RKO (cell line): ENCODE measurements around the gene RAP2A.

Experiments used
- DNase-seq: peaks from one replicate; pipeline ENCODE4 v3.0.0-alpha.2; 2016; ENCODE audit warnings: low spot score

RAP2A gene

DNA sequence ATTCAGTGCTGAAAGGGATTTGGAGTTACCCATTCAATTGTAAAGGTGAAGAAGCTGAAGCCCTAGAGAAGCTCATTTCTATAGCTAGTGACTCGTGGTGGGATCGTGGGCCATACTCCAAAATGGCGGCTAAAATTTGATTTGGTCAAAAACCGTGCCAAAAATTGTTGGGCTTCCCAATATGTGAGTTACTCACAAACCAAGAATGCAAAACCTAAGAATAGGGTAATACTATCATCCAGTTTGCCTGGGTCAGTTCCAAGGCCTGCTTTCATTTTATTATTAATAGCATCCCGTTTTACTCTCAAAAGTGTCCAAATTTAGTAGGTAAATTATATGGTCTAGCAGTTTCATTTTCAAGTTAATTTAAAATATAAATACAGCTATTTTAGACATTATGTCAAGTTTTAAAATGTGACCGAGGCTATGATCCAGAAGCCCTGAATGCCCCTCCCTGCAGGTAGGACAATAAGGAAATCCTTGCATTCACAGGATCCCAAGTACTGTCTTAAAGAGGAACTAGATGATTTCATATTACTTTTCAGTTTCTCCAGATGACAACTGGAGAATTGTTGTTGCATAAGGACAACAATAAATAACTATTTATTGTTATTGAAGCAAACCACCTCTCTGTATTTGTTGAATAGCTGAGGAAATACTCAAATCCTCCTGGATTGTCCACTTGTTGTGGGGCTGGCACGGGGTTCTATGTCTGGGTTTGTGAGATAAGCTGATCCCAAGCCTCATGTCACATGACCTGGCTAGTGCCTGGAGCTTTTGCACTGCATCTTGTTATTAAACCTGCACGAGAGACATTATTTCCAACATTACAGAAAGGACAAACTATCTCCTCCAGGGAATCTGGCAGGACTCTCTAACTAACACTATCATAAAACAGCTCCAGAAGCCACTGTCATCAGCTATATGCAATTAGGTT lies 11.6 kb upstream of the RAP2A start:
- no peak for DNase-seq

- no peak for DNase-seq
These were observed 10.5 kb upstream of the RAP2A start for GRCh38 chr13:97423300-97424045.

GRCh38 chr13:97425590-97425989 lies 8.4 kb upstream of the RAP2A start:
- DNase-seq: no peak

GRCh38 chr13:97426695-97427094 lies 7.3 kb upstream of the RAP2A start:
- no peak for DNase-seq

DNA sequence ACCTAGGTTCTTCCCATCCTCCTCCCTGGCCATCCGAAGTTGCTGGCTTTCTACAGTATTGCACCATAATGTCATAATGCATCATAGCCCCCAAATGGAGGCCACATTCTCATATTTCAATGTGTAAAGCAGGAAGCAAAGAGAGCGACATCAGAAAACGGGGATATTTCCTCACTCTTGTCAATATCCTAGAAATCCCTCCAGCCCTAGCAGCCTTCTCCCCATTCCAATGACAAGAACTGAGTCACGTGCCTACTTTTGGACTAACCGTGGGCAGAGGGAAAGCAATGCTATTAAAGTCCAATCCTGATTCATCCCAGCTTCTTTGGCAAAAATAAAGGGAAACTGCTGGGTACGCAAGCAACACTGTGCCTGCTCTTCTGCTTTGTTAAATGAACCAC lies 4.3 kb upstream of the RAP2A start:
- DNase-seq: peak; percentile 83

GRCh38 chr13:97430296-97430695 lies 3.7 kb upstream of the RAP2A start:
- DNase-seq: no peak

GRCh38 chr13:97431171-97431764 lies 2.7 kb upstream of the RAP2A start:
- DNase-seq: no peak

- DNase-seq: no peak
These were observed 1.6 kb upstream of the RAP2A start for GRCh38 chr13:97432232-97432916.

DNA sequence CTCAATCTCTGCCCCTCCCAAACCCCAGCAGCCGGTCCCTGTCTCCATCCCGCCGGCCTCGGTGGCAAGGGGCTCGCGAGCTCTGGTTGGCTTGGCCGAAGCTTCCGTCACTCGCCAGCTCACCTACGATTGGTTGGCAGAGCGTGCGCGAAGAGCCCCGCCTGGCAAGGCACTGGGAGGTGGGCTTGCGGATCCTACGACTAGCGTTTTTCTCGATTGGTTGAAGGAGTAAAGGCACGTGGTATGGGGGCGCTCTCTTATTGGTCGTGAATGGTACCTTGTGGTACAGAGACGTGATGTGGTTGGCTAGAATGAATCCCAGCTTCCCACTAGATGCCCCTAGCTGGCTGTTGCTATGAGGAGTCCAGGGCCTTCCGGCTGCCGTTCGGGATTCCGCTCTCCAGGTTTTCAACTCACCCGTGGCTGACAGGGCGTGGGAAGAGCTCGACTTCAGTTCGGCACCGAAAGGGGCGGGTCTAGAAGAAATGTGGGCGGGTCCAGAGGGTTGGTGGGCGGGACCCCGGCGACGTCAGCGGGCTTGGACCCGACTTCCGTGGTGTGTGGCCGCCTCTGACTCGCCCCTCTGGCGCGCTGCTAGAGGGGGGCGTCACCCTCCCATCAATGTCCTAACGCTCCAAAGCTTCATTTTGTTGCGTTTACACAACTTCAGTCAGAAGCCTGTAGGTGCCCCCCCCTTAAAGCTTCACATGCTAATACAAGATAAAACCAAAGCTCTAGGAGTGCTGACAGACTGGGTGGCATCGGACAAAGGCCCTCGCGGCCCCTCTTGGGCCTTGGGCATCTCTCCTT lies 847 bp upstream of the RAP2A start:
- peak; percentile 97 for DNase-seq

- peak; percentile 46 for DNase-seq
These were observed 630 bp downstream of the RAP2A start for GRCh38 chr13:97434397-97435201.

DNA sequence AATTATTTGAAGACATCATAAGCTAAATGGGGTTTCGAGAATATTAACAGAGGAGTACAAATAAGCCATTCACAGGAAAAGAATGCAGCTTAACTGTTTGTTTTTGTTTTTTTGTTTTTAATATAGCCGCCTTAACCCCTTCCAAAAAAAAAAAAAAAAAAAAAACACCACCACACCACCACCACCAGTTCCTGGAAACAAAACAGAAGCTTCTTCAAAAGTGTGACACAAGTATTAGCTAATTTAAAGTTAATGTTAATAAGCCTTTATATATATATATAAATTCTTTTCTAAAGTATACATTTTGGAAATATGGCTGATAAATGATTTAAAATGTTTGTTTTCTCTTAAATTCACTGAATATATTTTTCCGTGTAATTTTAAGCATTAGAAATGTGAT lies 1.4 kb downstream of the RAP2A start:
- peak; percentile 8 for DNase-seq

DNA sequence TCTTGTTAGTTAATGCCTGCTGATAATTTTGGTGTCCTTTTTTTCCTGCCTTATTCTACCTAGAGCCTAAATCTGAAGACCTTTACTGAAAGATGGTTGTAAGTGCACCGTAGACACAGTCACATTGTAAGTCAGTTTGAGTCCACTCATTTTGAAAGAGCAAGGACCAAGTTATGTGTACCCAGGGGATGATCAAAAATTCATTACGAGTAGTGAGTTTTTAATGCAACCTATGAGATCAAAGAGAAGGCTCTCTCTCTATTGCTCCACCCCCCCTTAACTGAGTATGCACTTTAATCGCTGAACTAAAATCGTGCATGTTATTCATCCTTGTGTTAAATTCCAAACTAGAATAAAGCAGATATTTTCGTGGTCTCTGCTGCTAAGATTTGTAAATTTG lies 1.8 kb downstream of the RAP2A start:
- peak; percentile 55 for DNase-seq

DNA sequence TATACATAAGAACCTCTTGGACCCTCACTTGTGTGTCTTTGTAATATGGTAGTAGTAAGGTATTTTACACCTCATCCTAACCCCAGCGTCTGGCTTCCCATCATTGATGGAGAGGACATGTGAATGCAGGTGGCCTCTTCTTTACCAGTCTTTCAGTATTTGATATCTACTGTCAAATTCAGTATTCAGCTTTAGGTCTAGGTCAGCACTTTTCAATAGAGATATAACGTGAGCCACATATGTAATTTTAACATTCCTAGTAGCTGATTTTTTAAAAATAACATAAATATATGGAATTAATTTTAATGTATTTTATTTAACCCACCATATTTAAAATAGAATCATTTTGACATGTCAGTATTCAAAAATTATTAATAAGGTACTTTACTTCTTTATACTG lies 2.9 kb downstream of the RAP2A start:
- DNase-seq: no peak

DNA sequence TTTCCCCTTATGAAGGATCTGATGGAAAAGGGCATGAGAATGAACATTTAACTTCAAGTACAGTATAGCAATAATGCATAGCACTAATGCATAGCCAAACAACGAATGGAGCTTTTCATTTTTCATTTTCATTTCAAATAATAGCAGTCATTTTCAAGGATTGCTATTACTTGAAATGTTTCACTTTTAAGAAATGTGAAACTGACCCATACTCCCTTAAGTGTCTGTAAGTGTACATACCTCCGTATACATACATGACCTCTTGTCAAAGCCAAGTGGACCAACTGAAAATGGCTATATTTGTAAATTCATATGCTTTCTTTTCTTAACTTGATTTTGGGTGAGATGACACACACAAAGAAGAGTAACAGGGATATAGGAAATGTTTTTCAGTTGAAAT lies 3.8 kb downstream of the RAP2A start:
- no peak for DNase-seq

DNA sequence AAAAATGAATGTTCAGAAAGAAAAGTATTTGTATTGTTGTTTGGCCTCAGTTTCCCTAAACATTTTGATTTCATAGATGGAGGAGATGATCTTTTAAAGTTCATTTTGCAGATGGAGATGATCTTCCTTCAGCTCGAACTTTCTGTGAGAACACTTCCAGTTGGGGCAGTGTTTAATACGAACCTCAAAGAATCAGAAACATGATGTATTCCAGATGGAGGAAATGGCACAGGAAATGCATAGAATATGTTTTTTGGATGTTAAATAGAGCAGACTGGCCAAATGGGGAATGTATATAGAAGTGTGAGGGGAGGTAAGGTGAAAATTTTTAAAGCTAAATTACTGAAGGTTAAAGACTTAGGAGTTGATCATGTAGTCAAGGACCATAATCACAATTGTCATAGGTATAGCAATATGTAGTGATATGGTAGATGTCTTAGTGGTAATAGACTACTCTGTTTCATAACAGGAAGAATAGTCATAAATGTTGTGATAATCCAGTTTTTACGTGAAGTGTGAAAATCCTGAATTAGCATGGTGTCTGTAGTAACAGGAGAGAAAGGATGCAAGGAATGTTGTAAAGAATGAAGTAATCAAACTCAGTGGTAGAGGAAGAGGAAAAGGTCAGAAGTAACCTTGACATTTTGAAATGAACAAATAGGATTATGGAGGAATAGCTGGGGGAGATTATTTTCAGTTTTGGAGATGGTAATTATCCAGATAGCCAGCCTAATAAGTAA lies 5.1 kb downstream of the RAP2A start:
- no peak for DNase-seq

DNA sequence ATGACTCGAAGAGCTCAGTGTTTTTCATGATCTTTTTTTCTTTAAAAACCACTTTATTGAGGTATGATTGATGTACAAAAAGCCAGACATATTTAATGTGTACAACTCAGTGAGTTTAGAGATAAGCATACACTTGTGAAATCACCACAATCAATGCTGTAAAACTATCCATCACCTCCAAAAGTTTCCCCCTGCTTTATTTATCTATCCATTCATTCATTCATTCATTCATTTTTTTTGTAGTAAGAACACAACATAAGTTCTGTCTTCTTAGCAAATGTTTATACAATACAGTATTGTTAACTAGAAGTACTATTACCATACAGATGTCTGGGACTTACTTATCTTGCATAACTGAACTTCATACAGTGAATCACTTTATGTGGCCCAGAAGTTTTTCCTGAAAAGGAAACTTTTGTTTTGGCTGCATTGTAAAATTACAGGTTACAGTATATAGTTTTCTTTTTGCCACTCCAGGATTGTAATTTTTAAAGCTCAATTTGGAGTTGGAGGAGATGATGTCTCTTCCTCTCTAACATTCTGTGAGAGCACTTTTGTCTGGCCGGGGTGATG lies 6.7 kb downstream of the RAP2A start:
- no peak for DNase-seq

DNA sequence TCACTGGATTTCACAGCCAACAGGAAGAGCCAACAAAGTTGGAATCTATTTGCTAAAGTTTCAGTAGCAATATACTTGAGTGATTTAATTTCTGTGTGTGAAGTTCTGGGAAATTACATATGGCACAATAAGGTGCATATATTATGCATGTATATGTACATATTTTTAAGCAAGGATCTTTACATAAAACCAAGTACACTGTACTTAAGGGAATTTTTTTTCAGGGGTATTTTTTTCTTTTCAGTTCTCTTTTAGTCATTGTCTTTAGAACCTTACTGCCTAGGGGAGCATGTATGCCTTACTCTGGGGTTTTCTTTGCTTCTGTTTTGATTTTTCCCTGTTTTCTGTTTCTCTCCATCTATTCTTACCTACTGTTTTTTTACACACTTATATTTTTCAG lies 7.4 kb downstream of the RAP2A start:
- no peak for DNase-seq

DNA sequence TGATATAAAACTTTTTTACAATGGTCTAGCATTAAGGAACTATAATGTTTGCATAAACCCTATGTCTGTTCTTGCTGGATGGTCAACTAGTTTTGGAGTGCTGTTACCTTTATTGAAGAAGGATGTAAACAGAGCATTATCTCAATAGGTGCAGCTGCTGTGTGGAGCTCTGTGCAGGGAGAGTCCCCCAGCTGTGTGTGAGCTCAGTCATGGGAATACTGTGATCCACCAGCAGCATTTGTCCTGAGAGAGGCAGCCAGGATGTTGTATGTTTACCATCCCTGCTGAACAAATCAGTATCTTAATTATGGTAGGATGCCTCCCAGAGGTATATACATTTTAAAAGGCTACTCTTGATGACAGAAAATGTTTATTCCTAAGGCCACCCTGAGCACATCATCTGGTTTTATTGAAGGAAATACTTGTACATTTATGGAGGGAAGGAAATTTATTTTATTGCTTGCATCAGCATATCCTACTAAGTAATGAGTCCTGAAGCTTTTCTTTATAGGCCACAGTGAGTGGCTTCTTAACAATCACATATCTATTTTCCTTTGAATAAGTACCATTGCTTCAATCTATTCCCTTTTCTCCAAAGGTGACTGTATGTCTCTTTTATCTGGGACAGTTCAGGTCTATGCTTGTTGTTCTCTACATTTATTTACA lies 11.7 kb downstream of the RAP2A start:
- no peak for DNase-seq

DNA sequence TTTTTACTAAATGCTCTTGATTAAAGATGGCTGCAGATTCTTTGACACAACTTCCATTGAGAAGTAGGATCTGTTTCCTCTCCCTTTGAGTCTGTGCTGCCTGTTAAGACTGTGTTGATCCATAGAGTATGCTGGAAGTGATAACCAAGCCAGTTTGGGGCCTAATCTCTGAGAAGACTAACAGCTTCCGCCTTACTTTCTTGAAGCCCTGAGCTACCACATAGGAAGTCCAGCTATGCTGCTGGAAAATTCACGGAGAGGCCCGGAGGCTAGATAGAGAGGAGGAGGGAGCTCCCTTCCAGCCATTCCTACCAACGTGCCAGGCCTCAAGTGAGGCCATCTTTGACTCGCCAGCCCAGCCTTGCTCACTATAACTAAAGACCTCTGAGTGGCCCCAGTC lies 12.5 kb downstream of the RAP2A start:
- DNase-seq: no peak
